PC-9 (cell line): Measurements from ENCODE around the gene YPEL4. TPM values are rescaled to one million over a fixed set of nuclear protein-coding genes. Genes with fewer than 3 reads are reported as not detected.

Experiments used
- BruUV-seq: library from RNA; stranded (reverse); fragments of 400-500 nt; replicated peaks from 2 replicates; lab custom pipeline; 2021; lab: Mats Ljungman, UMichigan
- CTCF ChIA-PET: fragments of 300-600 bp; sonication (Branson Sonifier 250); formaldehyde crosslinking; loops from one replicate; lab custom pipeline; 2022; ENCODE audit warnings: antibody characterized with exemption; lab: Charles Lee
- POLR2A ChIA-PET: fragments of 300-600 bp; sonication (Branson Sonifier 250); formaldehyde crosslinking; loops from one replicate; lab custom pipeline; 2022; ENCODE audit warnings: antibody characterized with exemption; ENCODE audit not compliant: unreplicated experiment; lab: Charles Lee
- DNase-seq, 2 experiments: peaks; one replicate each; pipeline versions ENCODE4 v3.0.0 to v3.0.0-alpha.2; 2015 to 2022; ENCODE audit warnings: mixed read lengths in 1 of 2
- H2AFZ ChIP-seq: fragments of 200-600 bp; sonication (generic); 2 replicates; pipeline ENCODE4 v1.8.1; 2017; ENCODE audit warnings: antibody characterized with exemption
- H3F3A ChIP-seq: fragments of 200-600 bp; sonication (generic); 2 replicates; pipeline ENCODE4 v1.8.1; 2017; ENCODE audit warnings: antibody characterized with exemption, mild to moderate bottlenecking, low read depth; ENCODE audit not compliant: insufficient read depth
- H3K27ac ChIP-seq: fragments of 200-600 bp; sonication (generic); 2 replicates; pipeline ENCODE4 v1.6.1; 2016; ENCODE audit warnings: mixed run types
- H3K27me3 ChIP-seq: fragments of 200-600 bp; sonication (generic); 2 replicates; pipeline ENCODE4 v1.6.1; 2016; ENCODE audit warnings: low read depth, mixed run types; ENCODE audit not compliant: insufficient read depth
- H3K36me3 ChIP-seq: fragments of 200-600 bp; sonication (generic); 2 replicates; pipeline ENCODE4 v1.6.1; 2016; ENCODE audit warnings: low read depth, mixed run types
- H3K4me1 ChIP-seq: fragments of 200-600 bp; sonication (generic); replicated peaks from 2 replicates; pipeline ENCODE4 v1.6.1; 2016; ENCODE audit warnings: mixed run types; ENCODE audit not compliant: insufficient read depth
- H3K4me2 ChIP-seq: fragments of 200-600 bp; sonication (generic); 2 replicates; pipeline ENCODE4 v1.6.1; 2017; ENCODE audit warnings: mixed run types
- H3K4me3 ChIP-seq: fragments of 200-600 bp; sonication (generic); 2 replicates; pipeline ENCODE4 v1.6.1; 2016; ENCODE audit warnings: mixed run types
- H3K79me2 ChIP-seq: fragments of 200-600 bp; sonication (generic); 2 replicates; pipeline ENCODE4 v1.6.1; 2017; ENCODE audit warnings: low read depth, mixed run types
- H3K9me2 ChIP-seq: fragments of 200-600 bp; sonication (generic); 2 replicates; pipeline ENCODE4 v1.8.1; 2017; ENCODE audit warnings: mild to moderate bottlenecking; ENCODE audit not compliant: insufficient read depth
- H3K9me3 ChIP-seq: fragments of 200-600 bp; sonication (generic); 2 replicates; pipeline ENCODE4 v1.8.1; 2016; ENCODE audit warnings: low read depth; ENCODE audit not compliant: insufficient read depth
- H4K20me1 ChIP-seq: fragments of 200-600 bp; sonication (generic); 2 replicates; pipeline ENCODE4 v1.8.1; 2017; ENCODE audit not compliant: insufficient read depth
- EZH2 ChIP-seq: fragments of 200-600 bp; sonication (generic); IDR thresholded peaks from 2 replicates; pipeline ENCODE4 v1.8.0; 2017; ENCODE audit warnings: antibody characterized with exemption, low read depth
- intact Hi-C: fragments of 100-400 bp; cut with micrococcal nuclease; formaldehyde crosslinking; loops from one replicate; pipeline ENCODE4 v1.10.0; 2022; ENCODE audit not compliant: unreplicated experiment
- total RNA-seq: library from RNA; stranded (reverse); gene quantifications from 2 replicates; pipeline ENCODE4 v1.2.3, GENCODE V29; 2021
- TF ChIP-seq, protein P1 (sequence below): fragments of 200-600 bp; sonication (generic); conservative IDR thresholded peaks from 2 replicates; pipeline ENCODE4 v1.6.1; 2017; ENCODE audit warnings: mixed run types, antibody characterized with exemption, mild to moderate bottlenecking, moderate library complexity

The YPEL4 gene
- total RNA-seq, 1 experiment from 2014 or later, result 0.98 TPM

DNA sequence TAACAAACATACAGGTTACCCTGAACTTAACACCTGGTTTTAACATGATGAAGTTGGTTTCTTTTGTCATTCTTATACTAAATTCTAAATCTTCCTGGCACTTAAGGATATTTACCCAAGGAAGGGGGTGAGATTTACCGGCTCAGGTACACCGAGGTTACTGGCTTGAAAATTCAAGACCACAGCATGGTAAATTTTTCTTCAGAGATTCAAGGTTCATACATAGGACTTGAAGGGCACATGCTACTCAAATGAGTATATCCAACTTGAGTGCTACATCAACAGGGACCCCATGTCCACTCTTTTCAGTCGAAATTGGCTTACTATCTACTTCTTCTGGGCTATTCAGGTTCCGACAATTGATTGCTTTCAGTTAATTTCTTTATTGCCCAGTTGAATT, 39.5 kb downstream of the YPEL4 start:
- H2AFZ ChIP-seq, result no peak overlapping the region
- peaks cover 91% of the 10 kb centered on the region for H3K27me3 ChIP-seq
- no peaks in the 10 kb centered on the region for H3K9me3 ChIP-seq
- no peaks in the 10 kb centered on the region for H3K9me2 ChIP-seq
- no peaks in the 10 kb centered on the region for H3K36me3 ChIP-seq
- CTCF ChIA-PET, result interaction anchor here (0.7 kb wide), 1 partner anchor 15 kb away, joined by 4 read pairs; no protein-coding TSS in a partner anchor
- no TSS peak for BruUV-seq
- H3F3A ChIP-seq, result no peaks in the 10 kb centered on the region
- H3K4me3 ChIP-seq, result no peak overlapping the region
- no peaks in the 10 kb centered on the region for H3K4me1 ChIP-seq
- H3K79me2 ChIP-seq, result no peaks in the 10 kb centered on the region
- no peaks in the 10 kb centered on the region for H4K20me1 ChIP-seq
- intact Hi-C loops, result no loop called here
- POLR2A ChIA-PET, result no interaction called here
- no peak overlapping the region for H3K4me2 ChIP-seq
- no peak overlapping the region for H3K27ac ChIP-seq
- TF ChIP-seq EZH2, result no peak
- TF ChIP-seq, protein P1, sequence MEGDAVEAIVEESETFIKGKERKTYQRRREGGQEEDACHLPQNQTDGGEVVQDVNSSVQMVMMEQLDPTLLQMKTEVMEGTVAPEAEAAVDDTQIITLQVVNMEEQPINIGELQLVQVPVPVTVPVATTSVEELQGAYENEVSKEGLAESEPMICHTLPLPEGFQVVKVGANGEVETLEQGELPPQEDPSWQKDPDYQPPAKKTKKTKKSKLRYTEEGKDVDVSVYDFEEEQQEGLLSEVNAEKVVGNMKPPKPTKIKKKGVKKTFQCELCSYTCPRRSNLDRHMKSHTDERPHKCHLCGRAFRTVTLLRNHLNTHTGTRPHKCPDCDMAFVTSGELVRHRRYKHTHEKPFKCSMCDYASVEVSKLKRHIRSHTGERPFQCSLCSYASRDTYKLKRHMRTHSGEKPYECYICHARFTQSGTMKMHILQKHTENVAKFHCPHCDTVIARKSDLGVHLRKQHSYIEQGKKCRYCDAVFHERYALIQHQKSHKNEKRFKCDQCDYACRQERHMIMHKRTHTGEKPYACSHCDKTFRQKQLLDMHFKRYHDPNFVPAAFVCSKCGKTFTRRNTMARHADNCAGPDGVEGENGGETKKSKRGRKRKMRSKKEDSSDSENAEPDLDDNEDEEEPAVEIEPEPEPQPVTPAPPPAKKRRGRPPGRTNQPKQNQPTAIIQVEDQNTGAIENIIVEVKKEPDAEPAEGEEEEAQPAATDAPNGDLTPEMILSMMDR, result no peak
- no peak for DNase-seq

DNA sequence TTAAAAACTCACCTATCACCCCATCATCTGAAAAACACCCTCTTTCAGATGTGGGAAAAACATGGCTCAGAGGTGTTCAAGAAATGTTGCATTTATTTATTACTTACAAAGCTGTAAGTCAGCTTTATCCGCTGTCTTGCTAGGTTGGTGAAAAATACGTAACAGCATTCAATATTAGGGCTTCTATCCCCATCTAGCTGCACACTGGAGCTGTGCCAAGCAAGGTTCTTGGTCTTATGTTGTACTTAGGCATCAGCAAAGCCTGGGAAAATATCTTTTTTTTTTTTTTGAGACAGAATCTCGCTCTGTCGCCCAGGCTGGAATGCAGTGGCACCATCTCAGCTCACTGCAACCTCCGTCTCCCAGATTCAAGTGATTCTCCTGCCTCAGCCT, 44.7 kb downstream of the YPEL4 start:
- H3K27me3 ChIP-seq, result peaks cover 50% of the 10 kb centered on the region
- BruUV-seq, result no TSS peak

DNA sequence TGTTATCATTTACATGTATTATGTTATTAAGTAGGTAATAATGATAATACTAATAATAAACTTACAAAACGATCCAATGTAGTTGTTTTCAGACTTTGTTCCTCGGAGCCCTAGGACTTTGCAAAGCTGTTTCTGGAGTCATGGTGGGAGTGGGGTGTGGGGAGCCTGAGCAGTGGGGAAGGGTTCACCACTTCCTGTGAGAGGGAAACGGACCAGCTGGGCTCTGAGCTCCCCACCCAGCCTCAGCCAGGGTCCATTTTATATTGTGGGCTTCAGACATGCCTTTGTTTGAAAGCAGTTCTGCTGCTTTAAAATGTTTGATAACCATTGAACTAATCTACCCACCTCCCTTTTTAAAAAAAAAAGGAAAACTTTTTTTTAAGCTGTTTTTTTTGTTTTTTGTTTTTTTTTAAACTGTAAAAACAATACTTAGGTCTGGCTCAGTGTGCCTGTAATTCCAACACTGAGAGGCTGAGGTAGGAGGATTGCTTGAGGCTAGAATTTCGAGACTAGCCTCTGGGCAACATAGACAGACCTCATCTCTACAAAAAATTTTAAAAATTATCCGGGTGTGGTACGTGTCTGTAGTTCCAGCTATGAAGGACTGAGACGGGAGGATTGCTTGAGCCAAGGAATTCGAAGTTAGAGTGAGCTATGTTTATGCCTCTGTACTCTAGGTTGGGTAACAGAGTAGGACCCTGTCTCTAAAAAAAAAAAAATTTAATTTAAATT, 45.2 kb downstream of the YPEL4 start:
- DNase-seq, result no peak
- H3K4me1 ChIP-seq, result no peaks in the 10 kb centered on the region
- H3K4me3 ChIP-seq, result no peak overlapping the region
- no peaks in the 10 kb centered on the region for H3K79me2 ChIP-seq
- H3K9me3 ChIP-seq, result no peaks in the 10 kb centered on the region
- no peaks in the 10 kb centered on the region for H4K20me1 ChIP-seq
- H3K9me2 ChIP-seq, result no peaks in the 10 kb centered on the region
- peaks cover 51% of the 10 kb centered on the region for H3K27me3 ChIP-seq
- no peak overlapping the region for H3K4me2 ChIP-seq
- H3K36me3 ChIP-seq, result no peaks in the 10 kb centered on the region
- CTCF ChIA-PET, result interaction anchor here (0.6 to 0.7 kb wide), 3 partner anchors 22 to 1532 kb away, joined by 3 read pairs; no protein-coding TSS in a partner anchor
- no TSS peak for BruUV-seq
- TF ChIP-seq, protein P1, result no peak
- no peak for TF ChIP-seq EZH2
- H3F3A ChIP-seq, result no peaks in the 10 kb centered on the region
- H2AFZ ChIP-seq, result no peak overlapping the region
- POLR2A ChIA-PET, result no interaction called here
- intact Hi-C loops, result no loop called here
- H3K27ac ChIP-seq, result no peak overlapping the region

More for the DNA sequence above, 44.7 kb downstream of the YPEL4 start:
- Histone ChIP-seq H3K4me2 (no peak overlapping the region), H4K20me1 (no peaks in the 10 kb centered on the region), H3K36me3 (no peaks in the 10 kb centered on the region), H3K4me3 (no peak overlapping the region), H3K27ac (no peak overlapping the region), H3K79me2 (no peaks in the 10 kb centered on the region), H2AFZ (no peak overlapping the region), H3K4me1 (no peaks in the 10 kb centered on the region), H3K9me2 (no peaks in the 10 kb centered on the region), H3F3A (no peaks in the 10 kb centered on the region), H3K9me3 (no peaks in the 10 kb centered on the region)
- no peak for DNase-seq
- no peak for TF ChIP-seq EZH2
- TF ChIP-seq, protein P1, result no peak
- CTCF ChIA-PET, result interaction anchor here (0.6 kb wide), 1 partner anchor 1531 kb away, joined by 3 read pairs; no protein-coding TSS in a partner anchor
- POLR2A ChIA-PET, result interaction anchor here (0.5 kb wide), 1 partner anchor 298 kb away, joined by 4 read pairs; no protein-coding TSS in a partner anchor
- intact Hi-C loops, result no loop called here
